Pulmonary artery endothelial cell (primary cell): ENCODE data around the gene FAM163A. TPM values are rescaled to one million over a fixed set of nuclear protein-coding genes. Genes with fewer than 3 reads are reported as not detected.
A peak's percentile ranks its signal among the peaks of the same experiment; 100 is the strongest.
"Not testable (repeated sequence)": the region's sequence is repeated elsewhere in the genome, so short reads cannot be mapped to it uniquely, and the experiment has no call there.

Experiments
- DNase-seq: peaks from one replicate; pipeline ENCODE4 v3.0.0-alpha.2; 2011; ENCODE audit warnings: low read depth, low spot score
- total RNA-seq: library from RNA; depleted of rRNA; stranded (reverse); fragments of >200 nt; gene quantifications from 2 replicates; pipeline ENCODE4 v1.2.3, GENCODE V29; 2014

FAM163A gene
- total RNA-seq, 1 donor from 2014 or later: 0.07 TPM

DNA sequence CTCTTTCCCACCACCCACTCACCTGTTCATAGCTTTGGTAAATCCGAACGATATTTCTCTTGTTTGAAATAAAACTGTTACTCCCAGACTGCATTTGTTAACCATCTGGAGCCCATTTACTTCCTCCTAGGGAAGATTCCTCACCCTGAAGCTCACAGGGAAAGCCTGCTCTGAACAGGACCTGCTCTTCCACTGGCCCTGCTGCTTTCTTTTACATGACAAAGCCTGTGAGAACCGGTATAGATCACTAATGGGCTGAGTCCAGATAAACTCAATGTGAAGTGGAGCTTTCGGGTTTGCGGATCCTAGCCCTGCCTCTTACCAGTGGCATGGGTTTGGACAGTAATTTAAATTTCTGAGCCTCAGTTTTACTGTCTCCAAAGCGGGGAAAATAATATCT lies 45.2 kb downstream of the FAM163A start:
- no peak for DNase-seq

DNA sequence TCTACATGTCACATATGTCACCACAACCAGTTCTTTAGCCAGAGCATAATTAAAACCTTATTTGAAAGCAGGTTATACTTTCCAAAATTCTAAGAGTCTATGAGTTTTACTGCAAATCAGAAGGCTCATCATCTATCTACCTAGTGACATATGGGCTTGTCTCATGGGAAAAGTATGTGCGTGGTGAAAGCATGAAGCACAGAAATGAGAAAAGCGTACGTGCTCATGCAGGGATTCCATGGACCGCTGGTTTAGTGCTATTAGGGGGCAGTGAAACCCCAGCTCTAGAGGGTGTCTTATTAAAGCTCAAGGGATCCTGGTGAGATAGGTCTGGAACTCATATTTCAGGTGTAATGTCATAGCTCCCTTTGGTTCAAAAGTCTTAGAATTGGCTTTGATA lies 50.2 kb downstream of the FAM163A start:
- no peak for DNase-seq

DNA sequence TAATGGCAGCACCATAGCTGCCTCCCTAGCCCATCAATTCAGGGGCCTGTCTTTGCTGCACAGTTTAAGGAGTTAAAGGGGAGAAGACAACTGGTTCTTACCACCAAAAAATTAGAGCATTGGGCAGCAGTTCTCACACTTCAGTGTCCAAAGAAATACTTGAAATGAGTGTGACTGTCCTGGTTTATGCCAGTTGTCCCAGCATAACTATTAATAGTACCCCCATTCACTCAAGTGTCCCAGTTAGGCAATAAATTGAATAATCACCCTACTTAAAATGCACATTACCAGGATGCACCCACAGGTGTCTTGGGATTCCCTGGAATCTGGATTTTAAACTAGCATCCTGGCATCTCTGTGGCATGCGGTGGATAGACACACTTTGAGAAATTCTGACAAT lies 51.1 kb downstream of the FAM163A start:
- DNase-seq: no peak

DNA sequence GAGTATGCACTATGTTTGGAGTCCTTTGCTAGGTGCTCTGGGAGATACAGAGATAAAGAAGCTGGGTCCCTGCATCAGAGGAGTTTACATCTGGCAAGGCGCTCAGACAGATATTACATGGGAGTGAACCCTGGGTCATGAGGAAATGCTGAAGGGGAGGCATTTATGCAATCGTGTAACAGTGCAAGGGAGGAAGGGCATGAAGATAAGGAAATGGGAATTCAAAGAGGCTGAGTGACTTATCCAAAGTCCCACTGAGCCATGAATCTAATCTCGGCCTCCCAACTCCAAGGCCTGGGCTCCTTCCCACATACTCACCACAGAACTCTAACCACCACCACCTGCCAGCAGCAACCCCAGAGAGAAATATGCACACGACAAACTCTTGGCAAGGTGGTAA lies 51.6 kb downstream of the FAM163A start:
- no peak for DNase-seq

DNA sequence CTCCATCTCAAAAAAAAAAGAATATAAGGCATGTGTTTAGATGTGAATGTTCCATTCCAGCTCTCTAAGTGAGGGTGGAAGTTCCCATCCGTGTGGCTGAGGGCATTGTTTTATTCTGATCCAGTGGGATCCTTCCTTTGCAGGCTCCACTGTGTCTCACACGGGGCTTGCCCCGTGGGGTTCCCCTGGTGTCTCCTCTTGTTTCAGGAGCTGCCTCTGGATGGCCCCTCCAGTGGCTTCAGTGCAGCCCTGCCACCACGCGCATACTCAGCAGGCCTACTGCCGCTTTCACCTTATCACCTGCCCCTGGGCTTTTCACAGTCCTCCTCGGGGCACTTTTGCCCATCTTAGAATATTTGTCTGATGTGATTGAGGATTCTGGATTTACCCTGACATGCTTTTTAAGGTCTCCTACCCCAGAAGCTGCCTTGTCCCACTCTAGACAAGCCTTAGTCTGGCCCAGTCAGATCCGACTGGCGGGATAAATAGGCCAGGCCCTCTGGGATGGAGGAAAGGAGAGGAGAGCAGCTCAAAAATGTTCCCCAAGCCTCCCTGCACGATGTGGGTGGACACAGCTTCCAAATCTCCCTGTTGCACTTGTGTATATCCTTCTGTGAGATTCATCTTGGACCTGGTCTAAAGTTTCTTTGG lies 55.2 kb downstream of the FAM163A start:
- no peak for DNase-seq

DNA sequence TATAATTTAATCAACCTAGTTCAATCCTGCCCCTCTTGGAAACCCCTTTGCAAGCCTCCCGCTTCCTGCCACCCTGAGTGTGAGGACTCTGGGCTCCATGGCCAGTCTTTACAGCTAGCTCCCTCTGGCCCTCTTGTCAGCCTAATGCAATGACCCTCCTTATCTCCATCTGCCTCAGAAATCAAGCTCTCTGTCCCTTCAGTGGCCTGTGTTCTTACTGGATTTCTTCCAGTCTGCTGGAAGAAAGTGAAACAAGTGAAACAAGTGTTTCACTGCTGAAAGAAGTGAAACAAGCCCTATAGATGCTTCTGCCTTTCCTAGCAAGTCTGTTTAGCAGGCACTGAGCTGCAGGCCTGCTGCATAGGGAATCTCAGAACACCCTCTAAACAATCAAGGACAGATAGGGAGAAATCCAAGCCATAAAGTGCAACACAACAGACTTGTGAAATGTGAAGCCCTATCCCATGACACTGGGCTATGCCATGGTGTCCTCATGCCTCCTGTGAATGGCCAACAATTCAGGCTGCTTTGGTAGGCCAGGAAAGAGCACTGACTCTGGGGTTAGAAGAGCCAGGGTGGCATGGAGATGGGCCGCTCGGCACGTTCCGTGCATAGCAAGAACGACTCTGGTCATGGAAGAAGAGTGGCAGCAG lies 55.9 kb downstream of the FAM163A start:
- DNase-seq: no peak

DNA sequence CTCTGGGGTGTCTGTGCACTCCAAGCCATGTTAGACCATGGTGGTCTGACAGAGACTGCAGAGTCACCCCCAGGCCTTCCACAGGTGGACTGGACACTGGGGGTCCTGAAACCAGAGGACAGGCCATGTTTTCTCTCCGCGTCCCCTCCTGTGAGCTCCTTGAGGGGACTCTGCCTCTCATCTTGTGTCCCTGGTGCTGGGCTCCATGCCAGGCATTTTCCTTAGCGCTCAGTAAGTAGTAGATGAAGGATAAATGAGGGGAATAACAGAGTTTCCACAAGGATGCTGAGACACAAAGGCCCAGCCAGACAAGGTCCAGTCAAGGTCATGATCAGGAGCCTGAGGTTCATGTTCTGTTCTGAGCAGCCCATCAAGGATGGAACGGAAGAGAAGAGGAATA lies 57.4 kb downstream of the FAM163A start:
- no peak for DNase-seq

DNA sequence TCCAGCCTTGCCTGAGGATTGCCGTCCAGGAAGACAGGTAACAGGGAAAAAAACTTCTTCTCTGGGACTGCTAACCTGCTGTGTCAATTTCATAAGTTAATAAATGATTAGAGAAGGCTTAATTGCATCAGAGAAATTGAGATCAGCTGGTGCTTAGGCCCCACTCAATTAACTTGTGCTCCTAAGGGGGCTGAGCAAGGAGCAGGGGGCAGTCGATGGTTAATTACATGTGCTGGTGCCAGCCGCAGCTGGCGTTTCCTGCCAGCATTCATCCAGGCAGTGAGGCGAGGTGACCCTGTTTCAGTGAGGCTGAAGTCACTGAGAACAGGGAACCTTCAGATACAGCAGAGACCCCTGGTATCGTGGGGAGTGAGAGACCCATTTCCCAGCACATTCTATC lies 60.0 kb downstream of the FAM163A start:
- no peak for DNase-seq

DNA sequence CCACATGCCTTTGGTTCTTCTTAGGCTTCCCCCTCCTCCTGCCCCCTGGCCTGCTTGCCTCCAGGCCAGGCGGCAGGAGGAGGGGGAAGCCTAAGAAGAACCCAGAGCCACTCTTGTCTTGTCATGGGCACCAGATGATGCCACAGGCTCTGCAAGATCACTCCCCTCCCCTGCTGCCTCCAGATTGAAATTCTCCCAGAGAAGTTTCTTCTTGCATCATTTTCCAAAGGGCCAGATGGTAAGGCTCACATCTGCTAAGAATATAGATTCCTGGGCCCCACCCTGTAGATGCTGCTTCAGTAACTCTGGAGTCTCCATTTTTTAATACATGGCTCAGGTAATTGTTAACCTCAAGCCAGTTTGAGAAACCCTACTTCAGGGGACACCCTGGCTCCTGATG lies 60.8 kb downstream of the FAM163A start:
- no peak for DNase-seq

DNA sequence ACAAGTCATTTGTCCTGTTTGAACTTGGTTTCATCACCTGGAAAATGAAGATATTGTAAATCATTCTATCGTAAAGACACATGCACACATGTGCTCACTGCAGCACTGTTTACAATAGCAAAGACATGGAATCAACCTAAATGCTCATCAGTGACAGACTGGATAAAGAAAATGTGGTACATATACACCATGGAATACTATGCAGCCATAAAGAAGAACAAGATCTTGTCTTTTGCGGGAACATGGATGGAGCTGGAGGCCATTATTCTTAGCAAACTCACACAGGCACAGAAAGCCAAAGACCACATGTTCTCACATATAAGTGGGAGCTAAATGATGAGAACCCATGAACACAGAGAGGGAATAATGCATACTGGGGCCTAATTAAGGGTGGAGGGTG lies 61.3 kb downstream of the FAM163A start:
- not testable (repeated sequence) for DNase-seq

DNA sequence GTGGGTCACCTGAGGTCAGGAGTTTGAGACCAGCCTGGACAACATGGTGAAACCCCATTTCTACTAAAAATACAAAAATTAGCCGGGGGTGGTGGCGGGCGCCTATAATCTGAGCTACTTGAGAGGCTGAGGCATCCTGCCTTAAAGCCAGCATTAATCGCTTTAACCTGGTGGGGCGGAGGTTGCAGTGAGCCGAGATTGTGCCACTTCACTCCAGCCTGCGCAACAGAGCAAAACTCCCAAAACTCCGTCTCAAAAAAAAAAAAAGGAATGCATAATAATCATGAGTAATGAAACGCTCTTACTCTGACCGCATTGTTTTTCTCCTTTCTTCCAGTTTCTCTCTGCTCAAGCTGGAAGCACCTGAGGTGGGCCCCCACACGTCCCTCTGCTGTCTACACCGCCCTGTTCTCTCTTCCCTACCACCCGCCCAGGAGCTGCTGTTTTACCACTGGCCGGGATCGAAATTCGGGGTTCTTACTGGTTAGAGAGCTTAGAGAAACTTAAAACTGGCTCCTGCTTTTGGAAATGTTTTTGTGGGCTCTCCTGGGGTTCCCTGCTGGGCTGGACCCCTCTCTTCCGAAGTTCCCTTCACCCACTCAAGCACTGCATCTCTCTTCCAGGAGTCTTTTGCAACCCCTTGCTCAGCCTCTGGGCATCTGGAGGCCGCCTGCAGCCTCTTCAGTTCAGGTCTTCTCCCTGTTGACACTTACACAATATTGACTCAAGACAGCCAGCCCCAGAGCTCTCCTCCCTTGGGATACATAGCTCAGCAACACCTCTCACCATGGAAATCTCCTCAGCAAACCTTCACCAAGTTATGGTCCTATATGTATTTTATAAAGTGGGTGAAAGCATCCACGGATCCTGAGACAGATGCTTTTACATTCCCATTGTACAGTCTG lies 62.5 kb downstream of the FAM163A start:
- DNase-seq: no peak

DNA sequence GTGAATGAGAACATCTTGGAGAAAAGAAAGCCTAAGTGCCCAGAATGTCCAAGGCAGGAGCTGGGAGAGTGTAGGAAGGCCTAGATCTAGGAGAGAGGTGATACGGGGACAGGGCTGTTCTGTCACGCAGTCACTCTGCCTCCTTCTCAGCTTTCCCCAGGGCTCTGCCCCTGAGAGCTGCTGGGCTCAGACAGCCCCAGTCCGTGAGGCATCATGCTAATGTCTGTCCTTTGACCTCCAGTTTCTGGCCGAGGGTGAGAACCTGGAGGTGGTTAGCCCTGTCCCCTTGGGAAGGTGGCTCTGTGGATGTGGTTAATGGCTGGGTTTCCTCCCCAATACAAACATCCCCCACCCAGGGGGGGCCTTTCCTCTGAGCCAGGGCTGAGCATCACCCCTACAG lies 63.2 kb downstream of the FAM163A start:
- no peak for DNase-seq

DNA sequence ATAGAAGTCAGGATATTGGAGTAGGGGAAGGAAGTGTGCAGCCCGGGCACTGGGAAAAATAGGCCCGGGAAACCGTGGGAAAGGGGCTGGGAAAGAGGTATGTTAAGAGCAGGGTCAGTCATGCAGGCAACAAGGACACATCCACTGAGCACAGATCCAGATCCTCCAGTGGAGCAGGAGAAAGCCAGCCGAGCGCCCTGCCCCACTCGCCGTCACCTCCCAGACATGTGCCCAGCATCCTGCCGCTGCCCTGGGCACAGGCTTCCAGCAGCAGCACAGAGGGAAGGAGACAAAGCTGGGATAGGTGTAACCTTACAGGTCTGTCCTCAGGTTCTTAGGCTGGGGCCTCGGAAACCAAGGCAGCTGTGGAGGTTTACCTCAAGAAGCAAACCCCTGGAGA lies 64.2 kb downstream of the FAM163A start:
- DNase-seq: no peak

DNA sequence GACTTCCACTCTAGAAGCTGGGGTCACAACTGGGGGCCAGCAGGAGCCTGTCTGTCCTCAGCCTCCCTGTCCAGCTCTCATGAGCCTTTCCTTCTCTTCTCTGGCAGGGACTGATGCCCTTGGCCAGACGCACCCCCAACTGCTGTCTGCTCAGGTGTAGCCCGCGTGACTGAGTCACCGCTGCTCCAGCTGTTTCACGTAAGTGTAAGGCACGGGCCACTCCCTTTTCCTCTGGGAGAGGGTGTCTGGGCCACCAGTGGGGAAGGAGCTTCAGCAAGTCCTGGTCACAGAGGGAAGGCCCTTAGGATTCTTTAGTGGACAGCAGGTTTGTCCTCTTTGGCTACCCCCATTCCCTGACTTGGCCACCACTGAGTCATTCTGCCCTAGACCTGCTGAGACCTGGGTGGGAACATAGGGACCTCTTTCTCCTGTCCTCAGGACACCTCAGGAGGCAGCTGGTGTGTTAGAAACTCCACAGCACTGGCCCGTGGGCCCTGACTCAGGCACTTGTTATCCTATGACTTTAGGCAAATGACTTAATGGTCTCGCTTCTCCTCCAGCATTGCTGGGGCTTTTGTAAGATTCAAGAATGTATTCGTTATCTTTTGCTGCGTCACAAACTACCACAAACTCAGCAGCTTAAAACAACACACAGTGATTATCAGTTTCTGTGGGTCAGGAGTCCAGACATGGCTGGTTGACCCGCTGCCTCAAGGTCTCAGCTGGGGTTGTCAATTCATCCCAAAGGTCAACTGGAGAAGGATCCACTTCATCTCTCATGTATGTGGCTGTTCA lies 64.8 kb downstream of the FAM163A start:
- DNase-seq: no peak

DNA sequence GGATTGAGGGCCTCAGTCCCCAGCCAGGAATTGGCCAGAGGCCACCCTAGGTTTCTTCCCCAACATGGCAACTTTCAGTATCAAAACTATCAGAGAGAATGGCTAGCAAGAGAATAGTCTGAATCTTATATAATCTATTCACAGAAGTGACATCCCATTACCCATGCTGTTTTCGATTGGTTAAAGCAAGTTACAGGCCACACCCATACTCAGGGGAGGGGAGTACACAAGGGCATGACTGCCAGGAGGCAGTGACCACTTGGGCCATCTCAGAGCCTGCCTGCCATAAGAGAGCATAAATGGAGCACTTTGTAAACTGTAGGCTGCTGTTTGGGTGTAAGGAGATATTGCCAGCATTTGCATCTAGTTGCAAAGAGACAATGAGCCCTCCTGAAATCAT lies 65.4 kb downstream of the FAM163A start:
- no peak for DNase-seq

DNA sequence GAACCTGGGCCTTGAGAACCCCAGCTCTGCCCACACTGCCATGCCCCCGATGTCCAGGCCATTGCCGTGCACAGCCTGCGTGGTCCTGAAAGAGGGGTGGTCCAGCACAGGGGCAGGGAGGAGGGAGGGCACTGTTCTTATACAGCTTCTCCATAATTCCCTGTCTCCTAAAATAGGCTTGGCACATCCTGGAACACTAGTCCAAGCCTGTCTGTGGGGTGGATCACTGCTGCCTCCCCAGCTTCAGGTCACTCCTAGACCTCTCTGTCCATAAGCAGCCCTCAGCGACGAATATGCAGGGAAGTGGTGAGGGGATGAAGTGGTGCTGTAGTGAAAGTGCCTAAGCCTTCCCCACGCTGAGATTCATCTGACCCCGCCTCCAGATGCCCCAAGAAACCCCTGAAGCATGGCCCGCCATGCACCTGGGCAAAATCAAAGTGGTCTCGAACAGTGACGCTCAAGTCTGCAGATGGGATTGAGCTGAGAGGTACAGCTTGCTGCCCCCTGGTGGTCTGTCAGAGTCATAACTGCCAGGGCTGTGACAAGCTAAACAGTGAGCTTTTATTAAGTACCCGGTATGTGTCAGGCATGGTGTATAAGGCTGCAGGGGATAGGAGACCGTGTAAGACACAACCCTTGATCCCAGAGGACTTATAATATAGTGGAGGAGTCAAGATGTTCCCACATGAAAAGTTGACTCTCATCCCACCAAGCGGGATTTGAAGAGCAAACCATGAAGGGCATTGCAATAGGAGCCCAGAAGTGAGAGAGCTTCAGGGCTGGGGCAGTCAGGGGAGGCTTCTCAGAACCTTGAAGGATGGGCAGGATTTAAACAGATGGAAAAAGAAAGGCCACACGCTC lies 66.6 kb downstream of the FAM163A start:
- DNase-seq: peak; percentile 44

DNA sequence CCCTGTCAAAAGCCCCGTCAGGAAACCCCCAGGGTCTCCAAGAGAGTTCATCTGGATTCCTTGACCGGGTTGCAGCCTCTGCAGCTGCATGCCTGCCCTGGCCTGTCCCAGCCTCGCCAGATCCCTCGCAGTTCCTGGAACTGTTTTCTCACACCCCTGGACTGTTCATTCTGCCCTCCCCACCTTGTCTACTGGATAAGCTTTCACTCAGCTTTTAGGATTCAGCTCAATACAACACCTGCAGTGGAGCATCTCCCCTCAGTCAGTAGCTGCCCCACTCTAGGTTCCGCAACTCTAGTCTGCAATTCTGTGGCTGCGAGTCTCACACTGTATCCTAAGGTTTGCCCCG lies 67.2 kb downstream of the FAM163A start:
- no peak for DNase-seq

DNA sequence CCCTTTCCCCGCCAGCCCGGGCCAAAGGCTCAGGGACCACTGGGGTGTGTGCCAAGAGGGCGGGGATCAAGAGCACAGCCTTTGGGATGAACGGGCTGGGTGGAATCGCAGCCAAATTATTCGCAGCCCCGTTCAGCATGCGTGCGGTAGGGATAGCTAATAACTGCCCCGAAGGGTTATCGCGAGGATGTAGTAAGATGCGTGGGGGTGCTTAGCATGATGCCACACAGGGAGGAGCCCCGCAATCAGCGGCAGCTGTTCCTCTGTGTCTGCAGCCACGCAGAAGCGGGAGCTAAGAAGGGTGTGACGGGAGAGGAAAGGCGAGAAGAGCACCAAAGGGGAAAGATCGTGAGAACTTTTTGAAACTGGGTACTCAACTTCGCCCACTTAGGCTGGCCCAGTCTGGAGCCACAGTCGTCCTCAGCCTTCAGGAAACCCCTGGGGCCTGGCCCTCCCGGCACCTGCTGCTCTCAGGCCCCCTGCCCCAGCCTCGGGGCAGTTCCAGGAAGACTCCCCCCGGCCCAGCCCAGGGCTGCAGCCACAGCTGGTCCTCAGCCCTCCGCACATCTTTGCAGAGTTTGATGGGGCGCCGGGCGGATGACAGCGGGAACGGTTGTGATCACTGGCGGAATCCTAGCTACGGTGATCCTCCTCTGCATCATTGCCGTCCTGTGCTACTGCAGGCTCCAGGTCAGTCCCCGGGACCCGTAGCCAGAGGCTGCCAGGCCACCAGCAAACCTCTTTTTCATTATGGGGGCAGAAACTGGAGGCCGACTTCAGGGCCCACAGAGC lies 69.6 kb downstream of the FAM163A start:
- no peak for DNase-seq

DNA sequence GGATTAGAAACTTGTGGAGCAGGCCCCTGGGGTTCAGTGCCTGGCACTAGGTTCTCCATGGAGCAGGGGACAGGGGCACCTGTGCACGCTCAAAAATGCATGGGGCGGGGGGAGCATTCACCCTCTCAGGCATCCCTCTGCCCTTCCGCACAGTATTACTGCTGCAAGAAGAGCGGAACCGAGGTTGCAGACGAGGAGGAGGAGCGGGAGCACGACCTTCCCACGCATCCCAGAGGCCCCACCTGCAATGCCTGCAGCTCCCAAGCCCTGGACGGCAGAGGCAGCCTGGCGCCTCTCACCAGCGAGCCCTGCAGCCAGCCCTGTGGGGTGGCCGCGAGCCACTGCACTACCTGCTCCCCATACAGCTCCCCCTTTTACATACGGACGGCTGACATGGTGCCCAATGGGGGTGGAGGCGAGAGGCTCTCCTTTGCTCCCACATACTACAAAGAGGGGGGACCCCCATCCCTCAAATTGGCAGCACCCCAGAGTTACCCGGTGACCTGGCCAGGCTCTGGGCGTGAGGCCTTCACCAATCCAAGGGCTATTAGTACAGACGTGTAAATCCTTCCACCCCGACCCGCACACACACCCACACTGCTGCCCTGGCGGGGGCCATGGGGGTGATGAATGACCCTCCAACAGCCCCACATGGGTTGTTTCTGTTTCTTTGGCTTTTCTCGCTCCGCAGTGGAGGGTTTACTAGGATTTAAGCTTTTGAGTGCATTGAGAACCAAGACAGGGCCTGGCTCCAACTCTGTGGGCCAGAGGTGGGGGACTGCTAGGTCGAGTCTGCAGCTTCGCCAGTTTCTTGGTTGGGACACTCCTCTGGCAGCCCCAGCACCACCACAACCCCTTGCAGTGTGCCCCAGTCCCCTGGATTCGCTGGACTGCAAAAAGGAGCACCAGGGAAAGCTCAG lies 70.8 kb downstream of the FAM163A start:
- DNase-seq: no peak
